CD4-positive, CD25-positive, alpha-beta regulatory T cell (primary cell): ENCODE results near the gene EIF3K. TPM values are rescaled to one million over a fixed set of nuclear protein-coding genes. Genes with fewer than 3 reads are reported as not detected.

Experiments used
- ATAC-seq, 2 donors: fragments of 150-1000 bp; cut with Tn5 transposase; one replicate each; pipeline ENCODE4 v1.10.0; 2021; ENCODE audit warnings: low read depth in 2 of 2, moderate number of reproducible peaks in 2 of 2, moderate library complexity in 1 of 2
- DNase-seq, 3 donors: peaks; one replicate each; pipeline versions ENCODE4 v3.0.0 to v3.0.0-alpha.2; 2012 to 2022; ENCODE audit warnings: mixed read lengths in 1 of 3
- H3K27ac ChIP-seq: one replicate; pipeline ENCODE4 v1.7.0; 2013; ENCODE audit warnings: mild to moderate bottlenecking, low read length; ENCODE audit not compliant: insufficient read depth, poor library complexity, severe bottlenecking
- H3K27me3 ChIP-seq: one replicate; pipeline ENCODE4 v1.7.0; 2013; ENCODE audit warnings: low read length; ENCODE audit not compliant: control insufficient read depth, insufficient read depth
- H3K36me3 ChIP-seq: one replicate; pipeline ENCODE4 v1.7.0; 2013; ENCODE audit warnings: mild to moderate bottlenecking, low read length, moderate library complexity; ENCODE audit not compliant: control insufficient read depth, insufficient read depth
- H3K4me1 ChIP-seq: 2 replicates; pipeline ENCODE4 v1.7.0; 2013; ENCODE audit warnings: mild to moderate bottlenecking, low read length; ENCODE audit not compliant: insufficient read depth, control insufficient read depth, poor library complexity, severe bottlenecking
- H3K4me3 ChIP-seq: one replicate; pipeline ENCODE4 v1.7.0; 2013; ENCODE audit warnings: low read depth, mild to moderate bottlenecking, low read length, moderate library complexity
- H3K9me3 ChIP-seq, 2 experiments: 1 replicate in 1 of 2; 2 replicates in 1 of 2; pipeline ENCODE4 v1.7.0; 2013; ENCODE audit warnings: low read length in 2 of 2, mild to moderate bottlenecking in 1 of 2, moderate library complexity in 1 of 2; ENCODE audit not compliant: control insufficient read depth in 2 of 2
- H3K27ac Mint-ChIP-seq, 3 donors: one replicate each; pipeline ENCODE4 v1.8.0; 2020 to 2022; ENCODE audit warnings: mild to moderate bottlenecking in 3 of 3, mixed read lengths in 3 of 3, moderate library complexity in 2 of 3
- H3K27me3 Mint-ChIP-seq: one replicate; pipeline ENCODE4 v1.8.0; 2022; ENCODE audit warnings: mild to moderate bottlenecking, mixed read lengths
- H3K36me3 Mint-ChIP-seq: one replicate; pipeline ENCODE4 v1.8.0; 2020; ENCODE audit warnings: mixed read lengths
- H3K4me1 Mint-ChIP-seq, 4 donors: one replicate each; pipeline ENCODE4 v1.8.0; 2020 to 2022; ENCODE audit warnings: mixed read lengths in 4 of 4, mild to moderate bottlenecking in 1 of 4
- H3K4me3 Mint-ChIP-seq, 4 donors: one replicate each; pipeline ENCODE4 v1.8.0; 2020 to 2022; ENCODE audit warnings: mild to moderate bottlenecking in 4 of 4, mixed read lengths in 4 of 4, moderate library complexity in 3 of 4
- H3K9me3 Mint-ChIP-seq, 7 donors: one replicate each; pipeline ENCODE4 v1.8.0; 2020 to 2022; ENCODE audit warnings: mixed read lengths in 7 of 7, mild to moderate bottlenecking in 3 of 7, moderate library complexity in 2 of 7
- polyA plus RNA-seq, 4 donors: library from polyadenylated mRNA; unstranded; fragments of 300-500 nt; fragmentation: Illumina TruSeq; gene quantifications; one replicate each; pipeline ENCODE4 v1.2.3, GENCODE V29; 2021
- total RNA-seq: library from RNA; stranded (reverse); gene quantifications from one replicate; pipeline ENCODE4 v1.2.3, GENCODE V29; 2022

Gene EIF3K
- total and polyA plus RNA-seq, 5 donors from 2014 or later = 319 to 508 (median 474) TPM

DNA sequence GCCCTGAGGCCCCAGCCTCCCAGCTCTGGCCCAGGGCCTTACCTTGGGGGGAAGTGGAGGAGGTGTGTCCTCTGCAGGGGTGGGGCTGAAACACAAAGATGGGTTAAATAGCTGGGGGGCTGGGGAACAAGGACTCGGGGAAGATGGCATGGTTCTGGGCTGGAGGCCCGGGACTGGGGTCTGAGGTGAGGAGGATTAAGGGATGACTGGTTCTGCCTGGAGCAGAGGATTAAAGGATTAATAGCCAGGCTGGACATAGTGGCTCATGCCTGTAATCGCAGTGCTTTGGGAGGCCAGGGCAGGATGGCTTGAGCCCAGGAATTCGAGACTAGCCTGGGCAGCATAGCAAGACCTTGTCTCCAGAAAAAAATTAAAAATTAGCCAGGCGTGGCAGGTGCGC is 12.9 kb upstream of the EIF3K start:
- H3K36me3 ChIP-seq = peaks cover 51% of the 10 kb centered on the region
- no peak for ATAC-seq
- H3K36me3 Mint-ChIP-seq = peaks cover 24% of the 10 kb centered on the region
- H3K4me3 ChIP-seq = no peak overlapping the region
- H3K4me1 Mint-ChIP-seq = peaks cover 0 to 9% (median 1%) of the 10 kb centered on the region in 4 donors
- H3K9me3 Mint-ChIP-seq = peaks cover 0 to 1% (median 0%) of the 10 kb centered on the region in 7 donors
- no peaks in the 10 kb centered on the region for H3K27me3 ChIP-seq
- H3K27ac Mint-ChIP-seq = no peak overlapping the region
- no peaks in the 10 kb centered on the region for H3K27me3 Mint-ChIP-seq
- no peak for DNase-seq
- H3K9me3 ChIP-seq = no peaks in the 10 kb centered on the region
- no peak overlapping the region for H3K4me3 Mint-ChIP-seq
- no peak overlapping the region for H3K27ac ChIP-seq
- no peaks in the 10 kb centered on the region for H3K4me1 ChIP-seq

DNA sequence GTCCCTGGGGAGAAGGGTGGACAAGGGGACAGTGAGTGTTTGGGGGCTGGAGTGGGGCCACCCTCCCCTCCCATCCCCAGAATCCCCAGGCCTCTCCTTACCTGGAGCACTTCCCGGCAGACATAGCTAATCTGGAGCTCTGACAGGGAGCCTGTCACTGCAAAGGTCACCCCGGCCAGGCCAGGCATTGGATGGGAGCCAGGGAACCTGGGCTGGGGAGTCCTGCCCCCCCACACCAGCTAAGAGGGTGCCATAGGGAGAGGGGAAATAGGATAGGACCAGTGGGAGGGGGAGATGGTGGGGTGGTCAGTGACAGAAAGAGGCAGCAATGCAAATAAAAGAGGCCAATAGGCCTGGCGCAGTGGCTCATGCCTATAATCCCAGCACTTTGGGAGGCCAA is 4.7 kb upstream of the EIF3K start:
- Histone ChIP-seq H3K4me1 (peaks cover 46% of the 10 kb centered on the region), H3K27ac (no peak overlapping the region), H3K4me3 (no peak overlapping the region), H3K9me3 (no peaks in the 10 kb centered on the region), H3K36me3 (peaks cover 44% of the 10 kb centered on the region), H3K27me3 (no peaks in the 10 kb centered on the region)
- Mint-ChIP-seq H3K27me3 (no peaks in the 10 kb centered on the region), H3K36me3 (peaks cover 41% of the 10 kb centered on the region), H3K9me3 (peaks cover 0 to 1% (median 0%) of the 10 kb centered on the region in 7 donors), H3K4me3 (peak overlapping the region in 3 of 4 donors; percentile 13 to 97 (median 31)), H3K4me1 (peaks cover 5 to 69% (median 21%) of the 10 kb centered on the region in 4 donors), H3K27ac (no peak overlapping the region)
- DNase-seq (no peak), ATAC-seq (no peak)

DNA sequence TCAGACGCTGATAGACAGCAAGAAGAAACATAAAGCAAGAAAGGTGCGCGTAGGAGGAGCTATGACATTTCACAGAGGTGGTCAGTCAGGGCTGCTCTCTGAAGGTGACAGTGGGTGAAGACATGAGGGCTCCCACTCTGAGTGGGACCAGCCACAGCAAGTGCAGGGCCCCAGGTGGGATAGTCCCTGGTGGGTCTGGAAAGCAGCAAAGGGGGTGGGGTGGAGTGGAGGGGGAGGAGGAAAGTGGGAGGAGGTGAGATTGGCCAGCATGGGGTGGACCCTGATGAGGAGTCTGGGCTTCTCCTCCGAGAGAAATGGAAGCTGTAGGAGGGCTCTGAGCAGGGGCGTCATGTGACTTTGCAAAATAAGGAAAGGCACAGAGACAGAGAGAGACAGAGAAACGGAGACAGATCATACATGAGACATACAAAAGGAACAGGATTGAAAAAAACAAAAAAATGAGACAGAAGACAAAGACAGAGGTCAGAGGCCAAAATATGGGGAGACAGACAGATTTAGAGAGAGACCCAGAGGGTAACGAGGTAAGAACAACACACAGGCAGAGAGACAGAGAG is 3.9 kb upstream of the EIF3K start:
- Mint-ChIP-seq H3K9me3 (no peaks in the 10 kb centered on the region), H3K4me3 (peak overlapping the region; percentile 66 to 97 (median 81)), H3K4me1 (peaks cover 5 to 78% (median 27%) of the 10 kb centered on the region in 4 donors), H3K36me3 (peaks cover 34% of the 10 kb centered on the region), H3K27me3 (no peaks in the 10 kb centered on the region), H3K27ac (peak overlapping the region; percentile 65 to 89 (median 75))
- Histone ChIP-seq H3K27ac (peak overlapping the region; percentile 10), H3K4me1 (peaks cover 54% of the 10 kb centered on the region), H3K36me3 (peaks cover 36% of the 10 kb centered on the region), H3K27me3 (no peaks in the 10 kb centered on the region), H3K9me3 (no peaks in the 10 kb centered on the region), H3K4me3 (peak overlapping the region; percentile 47)
- DNase-seq (no peak), ATAC-seq (no peak)

DNA sequence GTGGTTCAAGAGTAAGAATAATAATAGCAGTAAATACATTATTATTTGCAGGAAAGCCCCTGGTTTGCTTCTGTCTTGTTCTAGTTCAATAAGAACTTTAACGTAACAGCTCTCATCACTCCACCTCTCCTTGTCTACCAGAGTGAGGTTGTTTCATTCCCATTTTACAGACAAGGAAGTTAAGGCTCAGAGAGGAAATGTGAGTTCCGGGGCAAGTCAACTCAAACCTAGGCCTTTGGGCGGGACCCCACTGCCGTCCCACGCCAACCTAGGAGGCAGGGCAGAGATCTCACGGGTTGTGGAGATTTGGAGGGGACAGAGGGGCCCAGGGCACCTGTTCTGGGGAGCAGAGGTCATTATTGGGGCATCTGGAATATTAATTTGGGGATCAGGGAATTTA is 2.7 kb upstream of the EIF3K start:
- Histone ChIP-seq H3K4me1 (peaks cover 58% of the 10 kb centered on the region), H3K27me3 (no peaks in the 10 kb centered on the region), H3K27ac (peak overlapping the region; percentile 92), H3K4me3 (peak overlapping the region; percentile 89), H3K9me3 (no peaks in the 10 kb centered on the region), H3K36me3 (peaks cover 33% of the 10 kb centered on the region)
- H3K4me1 Mint-ChIP-seq = peaks cover 5 to 77% (median 26%) of the 10 kb centered on the region in 4 donors
- peaks cover 25% of the 10 kb centered on the region for H3K36me3 Mint-ChIP-seq
- H3K4me3 Mint-ChIP-seq = peak overlapping the region; percentile 95 to 100 (median 98)
- H3K27me3 Mint-ChIP-seq = no peaks in the 10 kb centered on the region
- H3K27ac Mint-ChIP-seq = peak overlapping the region; percentile 95 to 100 (median 99)
- ATAC-seq (no peak), DNase-seq (no peak)
- no peaks in the 10 kb centered on the region for H3K9me3 Mint-ChIP-seq

DNA sequence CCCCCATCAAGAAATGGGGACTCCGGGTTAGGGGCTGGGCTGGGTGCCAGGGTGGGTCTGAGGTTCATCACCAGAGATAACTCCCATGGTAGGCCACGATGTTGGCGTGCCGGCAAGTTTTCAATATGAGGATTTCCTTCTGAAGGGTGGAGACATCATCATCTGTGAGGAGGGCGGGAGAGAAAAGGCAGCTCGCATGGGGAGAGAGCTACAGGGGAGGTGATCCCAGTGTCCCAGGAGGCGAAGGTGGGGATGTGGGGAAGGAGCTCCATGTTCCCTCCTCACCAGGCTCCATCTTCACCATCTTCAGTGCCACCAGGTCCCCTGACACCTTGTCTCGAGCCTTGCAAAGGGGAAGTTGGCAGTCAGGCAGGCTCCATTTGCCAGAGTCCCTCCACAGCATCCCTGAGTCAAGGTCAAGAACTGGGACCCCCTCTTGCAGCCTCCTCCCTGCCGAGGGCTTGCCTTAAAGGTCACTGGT is 1.7 kb upstream of the EIF3K start:
- peaks cover 32% of the 10 kb centered on the region for H3K36me3 Mint-ChIP-seq
- Histone ChIP-seq H3K27me3 (no peaks in the 10 kb centered on the region), H3K4me3 (peak overlapping the region; percentile 89), H3K9me3 (no peaks in the 10 kb centered on the region), H3K4me1 (peaks cover 58% of the 10 kb centered on the region), H3K36me3 (peaks cover 35% of the 10 kb centered on the region), H3K27ac (peak overlapping the region; percentile 92)
- ATAC-seq = no peak
- no peaks in the 10 kb centered on the region for H3K27me3 Mint-ChIP-seq
- DNase-seq = peak in 1 of 3 donors; percentile 39
- H3K27ac Mint-ChIP-seq = peak overlapping the region; percentile 95 to 100 (median 99)
- no peaks in the 10 kb centered on the region for H3K9me3 Mint-ChIP-seq
- H3K4me1 Mint-ChIP-seq = peaks cover 5 to 86% (median 28%) of the 10 kb centered on the region in 4 donors
- H3K4me3 Mint-ChIP-seq = peak overlapping the region; percentile 95 to 100 (median 98)

DNA sequence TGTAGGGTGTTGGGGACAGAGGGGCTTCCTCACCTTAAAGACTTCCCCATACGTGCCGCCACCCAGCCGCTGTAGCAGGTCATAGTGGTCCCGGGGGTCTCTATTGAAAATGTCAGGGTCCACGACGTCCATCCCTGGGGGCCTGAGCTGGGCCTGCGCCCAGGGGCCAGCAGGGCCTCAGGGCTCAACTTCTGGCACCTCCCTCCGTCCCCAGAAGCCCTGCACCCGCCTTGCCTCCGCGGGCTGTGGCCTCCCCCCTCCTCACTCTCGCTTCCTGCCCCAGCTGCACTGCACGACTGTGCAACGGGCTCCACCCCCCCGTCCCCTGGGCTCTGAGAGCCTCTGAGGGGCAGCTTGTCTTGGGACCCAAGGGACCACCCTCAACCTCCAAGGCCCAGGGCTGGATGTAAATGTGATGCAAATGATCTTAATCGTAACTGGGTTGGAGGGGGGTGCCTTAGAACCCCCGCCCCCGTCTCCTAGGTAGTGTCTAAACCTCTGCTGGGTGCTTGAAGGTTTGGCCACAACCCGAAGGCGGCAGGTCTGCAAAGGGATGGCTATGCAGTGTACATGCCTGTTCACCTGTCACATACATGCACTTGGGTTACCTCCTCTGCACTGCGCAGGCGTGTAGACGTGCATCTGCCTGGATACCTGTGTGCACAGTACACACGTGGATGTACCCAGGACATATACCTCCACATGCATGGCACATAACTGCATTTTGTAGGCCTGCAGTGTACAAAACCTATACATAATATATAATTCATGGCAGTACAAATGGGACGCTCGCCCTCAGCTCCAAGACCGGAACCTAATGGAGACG is 1.0 kb upstream of the EIF3K start, which contains the start of gene MAP4K1:
MAP4K1 (minus strand) TSS at position 190 of the 826 bp plus-strand sequence; CDS start at position 132, 58 bp downstream.
- Mint-ChIP-seq H3K27ac (peak within 1 kb of the TSS; percentile 95 to 100 (median 99)), H3K4me1 (peaks cover 5 to 79% (median 28%) of the 10 kb centered on the region in 4 donors), H3K9me3 (no peaks in the 10 kb centered on the region), H3K36me3 (peaks cover 29% of the 10 kb centered on the region), H3K27me3 (no peaks in the 10 kb centered on the region), H3K4me3 (peak within 1 kb of the TSS; percentile 95 to 100 (median 98))
- no peaks in the 10 kb centered on the region for H3K27me3 ChIP-seq
- peaks cover 35% of the 10 kb centered on the region for H3K36me3 ChIP-seq
- ATAC-seq = peak; percentile 74 to 78
- H3K9me3 ChIP-seq = no peaks in the 10 kb centered on the region
- peaks cover 58% of the 10 kb centered on the region for H3K4me1 ChIP-seq
- DNase-seq = peak; percentile 56 to 85 (median 65)
- H3K4me3 ChIP-seq = peak within 1 kb of the TSS; percentile 92
- peak within 1 kb of the TSS; percentile 92 for H3K27ac ChIP-seq

DNA sequence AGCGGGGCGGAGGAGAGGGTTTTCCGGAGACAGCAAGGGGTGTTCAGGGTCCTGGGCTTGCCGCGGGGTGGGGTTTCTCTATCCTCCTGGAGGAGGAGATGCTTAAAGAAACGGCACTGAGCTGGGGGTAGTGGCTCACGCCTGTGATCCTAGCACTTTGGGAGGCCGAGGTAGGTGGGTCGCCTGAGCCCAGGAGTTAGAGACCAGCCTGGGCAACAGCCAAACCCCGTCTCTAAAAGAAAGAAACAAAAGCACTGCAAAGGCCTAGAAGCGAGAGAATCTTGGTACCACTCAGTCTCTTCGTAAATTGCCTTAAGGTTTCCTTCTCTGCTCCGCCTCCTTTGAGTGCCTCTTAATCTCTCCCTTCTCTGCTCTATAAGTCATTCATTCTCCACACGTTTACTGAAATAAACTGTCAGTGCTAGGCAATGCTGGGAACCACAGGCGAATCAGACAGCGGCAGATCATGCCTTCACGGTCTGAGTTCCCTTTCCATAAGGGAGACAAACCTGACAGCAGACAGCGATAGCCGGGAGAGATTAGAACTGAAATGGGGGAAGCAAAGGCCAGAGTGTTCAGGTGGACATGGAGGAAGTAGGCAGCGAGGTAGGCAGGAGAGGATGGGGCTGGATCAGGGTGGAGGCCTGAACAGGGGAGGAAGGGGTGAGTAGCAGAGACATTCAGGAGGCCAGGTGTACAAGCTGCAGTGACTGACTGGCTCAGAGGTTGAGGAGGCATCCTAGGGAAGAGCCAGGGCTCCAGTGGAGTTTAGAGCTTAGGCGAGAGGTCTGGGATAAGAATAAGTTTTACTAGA is 580 bp downstream of the EIF3K start:
- H3K4me1 ChIP-seq = peaks cover 47% of the 10 kb centered on the region
- peaks cover 23% of the 10 kb centered on the region for H3K36me3 Mint-ChIP-seq
- peaks cover 5 to 65% (median 26%) of the 10 kb centered on the region in 4 donors for H3K4me1 Mint-ChIP-seq
- H3K27ac ChIP-seq = peak overlapping the region; percentile 92
- H3K4me3 ChIP-seq = peak overlapping the region; percentile 92
- peak overlapping the region; percentile 95 to 100 (median 98) for H3K4me3 Mint-ChIP-seq
- ATAC-seq = no peak
- peaks cover 38% of the 10 kb centered on the region for H3K36me3 ChIP-seq
- H3K9me3 Mint-ChIP-seq = no peaks in the 10 kb centered on the region
- no peaks in the 10 kb centered on the region for H3K27me3 ChIP-seq
- H3K9me3 ChIP-seq = no peaks in the 10 kb centered on the region
- peak overlapping the region; percentile 96 to 100 (median 99) for H3K27ac Mint-ChIP-seq
- no peak for DNase-seq
- no peaks in the 10 kb centered on the region for H3K27me3 Mint-ChIP-seq
